HG03045 (cell line): Measurements from ENCODE around the gene ACVR2A.

Experiments
- ATAC-seq: cut with Tn5 transposase; IDR thresholded peaks from one replicate; pipeline ENCODE4 v1.9.1; 2021; ENCODE audit warnings: mild to moderate bottlenecking, moderate library complexity; ENCODE audit not compliant: unreplicated experiment

ACVR2A gene

GRCh38 chr2:147854557-147855134 is 9.8 kb downstream of the ACVR2A start:
- ATAC-seq = no peak

- ATAC-seq = no peak
Observed at GRCh38 chr2:147855316-147855715, 10.5 kb downstream of the ACVR2A start.

GRCh38 chr2:147855977-147856376 is 11.1 kb downstream of the ACVR2A start:
- ATAC-seq = no peak

- no peak for ATAC-seq
Observed at GRCh38 chr2:147860009-147860408, 15.2 kb downstream of the ACVR2A start.

GRCh38 chr2:147862859-147863516 is 18.2 kb downstream of the ACVR2A start:
- ATAC-seq = no peak

- ATAC-seq = no peak
Observed at GRCh38 chr2:147863835-147864234, 19.0 kb downstream of the ACVR2A start.

GRCh38 chr2:147865560-147865959 is 20.7 kb downstream of the ACVR2A start:
- no peak for ATAC-seq

GRCh38 chr2:147867050-147867449 is 22.2 kb downstream of the ACVR2A start:
- ATAC-seq = no peak

- no peak for ATAC-seq
Observed at GRCh38 chr2:147869934-147870333, 25.1 kb downstream of the ACVR2A start.

- ATAC-seq = no peak
Observed at GRCh38 chr2:147872967-147873366, 28.1 kb downstream of the ACVR2A start.

GRCh38 chr2:147873859-147874483 is 29.1 kb downstream of the ACVR2A start:
- no peak for ATAC-seq

- no peak for ATAC-seq
Observed at GRCh38 chr2:147879846-147880245, 35.0 kb downstream of the ACVR2A start.

GRCh38 chr2:147882631-147883030 is 37.8 kb downstream of the ACVR2A start:
- ATAC-seq = no peak

- ATAC-seq = no peak
Observed at GRCh38 chr2:147884830-147885229, 40.0 kb downstream of the ACVR2A start.

GRCh38 chr2:147886136-147886535 is 41.3 kb downstream of the ACVR2A start:
- ATAC-seq = no peak

GRCh38 chr2:147888680-147889079 is 43.9 kb downstream of the ACVR2A start:
- ATAC-seq = peak; percentile 67

- no peak for ATAC-seq
Observed at GRCh38 chr2:147904051-147904450, 59.2 kb downstream of the ACVR2A start.

- no peak for ATAC-seq
Observed at GRCh38 chr2:147909178-147909577, 64.3 kb downstream of the ACVR2A start.

GRCh38 chr2:147910990-147911473 is 66.2 kb downstream of the ACVR2A start:
- ATAC-seq = no peak

- ATAC-seq = no peak
Observed at GRCh38 chr2:147913701-147914480, 69.1 kb downstream of the ACVR2A start.

GRCh38 chr2:147916067-147916466 is 71.2 kb downstream of the ACVR2A start:
- ATAC-seq = no peak
